ELR (cell line): ENCODE data around the gene BST1.

Experiments used
- DNase-seq: peaks from one replicate; pipeline ENCODE4 v3.0.0-alpha.2; 2015; ENCODE audit warnings: low read depth

The BST1 gene

DNA sequence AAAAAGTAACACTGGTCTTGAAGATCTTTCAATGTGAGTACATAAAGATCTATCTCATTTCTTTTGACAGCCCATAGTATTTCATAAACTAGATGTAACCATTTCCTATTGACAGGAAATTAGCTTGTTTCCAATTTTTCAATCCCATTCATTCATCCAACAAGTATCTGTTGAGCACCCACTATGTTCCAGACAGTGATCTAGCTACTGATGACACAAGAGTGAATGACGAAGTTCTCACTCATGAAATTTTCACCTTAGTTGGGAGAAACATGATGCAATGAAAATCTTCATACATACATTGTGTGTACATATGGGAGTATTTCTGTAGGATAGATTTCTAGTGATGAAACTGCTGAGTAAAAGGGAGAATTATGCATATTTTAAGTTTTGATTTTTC is 76.9 kb downstream of the BST1 start:
- DNase-seq, result peak; percentile 6

GRCh38 chr4:15781427-15782095 is 78.7 kb downstream of the BST1 start:
- DNase-seq, result peak; percentile 11
